ENCODE measurements around the gene KISS1R.

The KISS1R gene

GRCh38 chr19:873561-874041 lies 43.5 kb upstream of the KISS1R start:
- no peak overlapping the region for H2AFZ ChIP-seq (ENCODE audit: low read length)
- TF ChIP-seq, protein P1, sequence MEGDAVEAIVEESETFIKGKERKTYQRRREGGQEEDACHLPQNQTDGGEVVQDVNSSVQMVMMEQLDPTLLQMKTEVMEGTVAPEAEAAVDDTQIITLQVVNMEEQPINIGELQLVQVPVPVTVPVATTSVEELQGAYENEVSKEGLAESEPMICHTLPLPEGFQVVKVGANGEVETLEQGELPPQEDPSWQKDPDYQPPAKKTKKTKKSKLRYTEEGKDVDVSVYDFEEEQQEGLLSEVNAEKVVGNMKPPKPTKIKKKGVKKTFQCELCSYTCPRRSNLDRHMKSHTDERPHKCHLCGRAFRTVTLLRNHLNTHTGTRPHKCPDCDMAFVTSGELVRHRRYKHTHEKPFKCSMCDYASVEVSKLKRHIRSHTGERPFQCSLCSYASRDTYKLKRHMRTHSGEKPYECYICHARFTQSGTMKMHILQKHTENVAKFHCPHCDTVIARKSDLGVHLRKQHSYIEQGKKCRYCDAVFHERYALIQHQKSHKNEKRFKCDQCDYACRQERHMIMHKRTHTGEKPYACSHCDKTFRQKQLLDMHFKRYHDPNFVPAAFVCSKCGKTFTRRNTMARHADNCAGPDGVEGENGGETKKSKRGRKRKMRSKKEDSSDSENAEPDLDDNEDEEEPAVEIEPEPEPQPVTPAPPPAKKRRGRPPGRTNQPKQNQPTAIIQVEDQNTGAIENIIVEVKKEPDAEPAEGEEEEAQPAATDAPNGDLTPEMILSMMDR (IDR thresholded peaks at IDR 0.05; ENCODE audit: low read length): no peak
- TF ChIP-seq EZH2 (IDR thresholded peaks at IDR 0.05; ENCODE audit: borderline replicate concordance, low read length): no peak
- H3K4me2 ChIP-seq (ENCODE audit: low read length): peak overlapping the region; percentile 20; the same call in 1 of the 2 replicates
- no peak overlapping the region for H3K27ac ChIP-seq (ENCODE audit: low read depth, low read length, poor library complexity, severe bottlenecking)
- H3K27me3 ChIP-seq (ENCODE audit: insufficient read depth, low read length): no peaks in the 10 kb centered on the region
- no peaks in the 10 kb centered on the region for H3K9me2 ChIP-seq (ENCODE audit: low read depth, low read length)
- no peaks in the 10 kb centered on the region for H4K20me1 ChIP-seq (ENCODE audit: insufficient read depth, low read length)
- H3K4me1 ChIP-seq (ENCODE audit: insufficient read depth, low read length, severe bottlenecking): peaks cover 17% of the 10 kb centered on the region
- H3K9ac ChIP-seq (ENCODE audit: low read length): no peak overlapping the region
- no peaks in the 10 kb centered on the region for H3F3A ChIP-seq (ENCODE audit: insufficient read depth, low read length)
- H3K79me2 ChIP-seq (ENCODE audit: insufficient read depth, low read length): no peaks in the 10 kb centered on the region
- H3K4me3 ChIP-seq (ENCODE audit: low read depth, low read length, poor library complexity, severe bottlenecking): peak overlapping the region; percentile 12
- no peaks in the 10 kb centered on the region for H3K9me3 ChIP-seq (ENCODE audit: low read length)
- H3K36me3 ChIP-seq (ENCODE audit: insufficient read depth, low read length): peaks cover 15% of the 10 kb centered on the region

- Histone ChIP-seq H3K9me2 (ENCODE audit: low read depth, low read length) (no peaks in the 10 kb centered on the region), H3K9me3 (ENCODE audit: low read length) (no peaks in the 10 kb centered on the region), H3K4me1 (ENCODE audit: insufficient read depth, low read length, severe bottlenecking) (peaks cover 17% of the 10 kb centered on the region), H3F3A (ENCODE audit: insufficient read depth, low read length) (no peaks in the 10 kb centered on the region), H2AFZ (ENCODE audit: low read length) (no peak overlapping the region), H3K9ac (ENCODE audit: low read length) (no peak overlapping the region), H3K27ac (ENCODE audit: low read depth, low read length, poor library complexity, severe bottlenecking) (peak overlapping the region; percentile 42), H3K79me2 (ENCODE audit: insufficient read depth, low read length) (no peaks in the 10 kb centered on the region), H4K20me1 (ENCODE audit: insufficient read depth, low read length) (no peaks in the 10 kb centered on the region), H3K4me3 (ENCODE audit: low read depth, low read length, poor library complexity, severe bottlenecking) (no peak overlapping the region), H3K4me2 (ENCODE audit: low read length) (no peak overlapping the region), H3K27me3 (ENCODE audit: insufficient read depth, low read length) (no peaks in the 10 kb centered on the region), H3K36me3 (ENCODE audit: insufficient read depth, low read length) (peaks cover 4% of the 10 kb centered on the region; the same call in 1 of the 2 replicates)
- TF ChIP-seq, protein P1 (IDR thresholded peaks at IDR 0.05; ENCODE audit: low read length): no peak
- no peak for TF ChIP-seq EZH2 (IDR thresholded peaks at IDR 0.05; ENCODE audit: borderline replicate concordance, low read length)
Measured at GRCh38 chr19:875265-875879, 41.8 kb upstream of the KISS1R start.

DNA sequence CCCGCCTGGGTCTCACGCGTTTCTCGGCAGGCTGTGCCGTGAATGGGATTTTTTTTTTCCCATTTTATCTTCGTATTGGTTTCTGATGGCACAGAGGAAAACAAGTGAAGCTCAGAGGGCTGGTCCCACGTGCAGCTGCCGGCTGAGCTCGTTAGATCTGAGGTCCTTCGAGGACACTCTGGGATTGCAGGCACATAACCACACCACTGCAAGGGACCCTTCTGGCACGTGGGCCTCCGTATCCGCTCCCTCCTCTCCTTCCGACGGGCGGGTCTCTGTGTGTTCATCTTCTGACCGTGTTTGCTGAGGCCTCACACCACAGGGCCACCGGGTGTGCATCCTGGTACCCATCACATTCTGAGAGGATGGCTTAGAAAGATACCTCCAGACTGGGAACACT lies 41.0 kb upstream of the KISS1R start:
- Histone ChIP-seq H3K4me1 (ENCODE audit: insufficient read depth, low read length, severe bottlenecking) (peaks cover 17% of the 10 kb centered on the region), H3K79me2 (ENCODE audit: insufficient read depth, low read length) (no peaks in the 10 kb centered on the region), H3K27me3 (ENCODE audit: insufficient read depth, low read length) (no peaks in the 10 kb centered on the region), H3F3A (ENCODE audit: insufficient read depth, low read length) (no peaks in the 10 kb centered on the region), H4K20me1 (ENCODE audit: insufficient read depth, low read length) (no peaks in the 10 kb centered on the region), H3K9me3 (ENCODE audit: low read length) (no peaks in the 10 kb centered on the region), H3K9me2 (ENCODE audit: low read depth, low read length) (no peaks in the 10 kb centered on the region), H3K27ac (ENCODE audit: low read depth, low read length, poor library complexity, severe bottlenecking) (no peak overlapping the region), H3K4me2 (ENCODE audit: low read length) (no peak overlapping the region), H3K36me3 (ENCODE audit: insufficient read depth, low read length) (peaks cover 5% of the 10 kb centered on the region), H2AFZ (ENCODE audit: low read length) (no peak overlapping the region), H3K4me3 (ENCODE audit: low read depth, low read length, poor library complexity, severe bottlenecking) (no peak overlapping the region), H3K9ac (ENCODE audit: low read length) (no peak overlapping the region)
- no peak for TF ChIP-seq EZH2 (IDR thresholded peaks at IDR 0.05; ENCODE audit: borderline replicate concordance, low read length)
- TF ChIP-seq, protein P1 (IDR thresholded peaks at IDR 0.05; ENCODE audit: low read length): no peak
